ENCODE results near the gene LCNL1. TPM values are rescaled to one million over a fixed set of nuclear protein-coding genes. Genes with fewer than 3 reads are reported as not detected.

LCNL1 gene
- total RNA-seq, 2 donors from 2014 or later: 1.4 to 2.2 TPM

DNA sequence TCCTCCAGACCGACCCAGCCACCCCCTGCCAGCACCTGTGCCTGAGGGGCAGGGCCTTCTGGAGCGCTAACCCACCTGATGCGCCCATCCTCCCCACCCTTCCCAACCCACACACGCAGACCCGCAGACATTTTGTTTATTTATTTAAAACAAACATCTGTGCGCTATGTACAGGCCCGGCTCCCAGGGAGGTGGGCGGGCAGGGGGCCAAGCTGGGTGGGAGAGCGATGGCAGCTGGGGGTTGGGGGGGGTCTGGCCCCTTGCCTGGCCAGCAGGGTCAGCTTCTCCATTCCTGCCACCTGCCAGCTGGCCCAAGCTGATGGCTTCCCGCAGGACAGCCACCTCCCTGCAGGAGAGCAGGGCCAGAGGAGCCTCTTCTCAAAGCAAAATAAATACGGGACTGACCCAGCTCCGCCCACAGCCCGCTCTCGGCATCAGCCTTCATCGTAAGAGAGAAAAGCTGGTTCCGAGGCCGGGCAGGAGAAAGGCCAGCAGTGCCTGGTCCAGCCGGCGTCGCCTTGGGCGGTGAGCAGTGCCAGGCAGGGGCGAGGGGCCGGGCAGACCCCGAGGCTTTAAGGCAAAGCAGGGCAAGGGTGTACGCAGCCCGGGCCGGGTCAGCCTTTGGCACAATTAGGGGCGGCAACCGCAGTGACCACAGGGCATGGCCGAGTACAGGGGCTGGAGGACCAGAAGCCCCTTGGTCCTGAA lies 24.5 kb downstream of the LCNL1 start:
- H3K27ac Mint-ChIP-seq: no peak overlapping the region
- Histone ChIP-seq H3K9me3 (ENCODE audit: control insufficient read depth, low read length) (no peaks in the 10 kb centered on the region), H3K27ac (ENCODE audit: low read depth, low read length) (no peak overlapping the region), H3K36me3 (ENCODE audit: control insufficient read depth, insufficient read depth, low read length) (no peaks in the 10 kb centered on the region), H3K27me3 (ENCODE audit: control insufficient read depth, insufficient read depth, low read length, poor library complexity, severe bottlenecking) (no peaks in the 10 kb centered on the region), H3K4me3 (ENCODE audit: low read length) (no peak overlapping the region), H3K9ac (ENCODE audit: extremely low read depth, low read length, poor library complexity, severe bottlenecking) (no peak overlapping the region), H3K4me1 (ENCODE audit: control insufficient read depth, insufficient read depth, low read length) (no peaks in the 10 kb centered on the region)
- H3K4me3 Mint-ChIP-seq: no peak overlapping the region
- no peak for DNase-seq
- no peaks in the 10 kb centered on the region for H3K4me1 Mint-ChIP-seq
- WGBS, 2 experiments (ENCODE audit: insufficient coverage in 1 of 2, insufficient read length in 1 of 2): 84 to 89% methylated on average over 12 to 30 of the region's 30 CpGs
- H3K9me3 Mint-ChIP-seq: peaks cover 19% of the 10 kb centered on the region
- TF ChIP-seq, protein P1, sequence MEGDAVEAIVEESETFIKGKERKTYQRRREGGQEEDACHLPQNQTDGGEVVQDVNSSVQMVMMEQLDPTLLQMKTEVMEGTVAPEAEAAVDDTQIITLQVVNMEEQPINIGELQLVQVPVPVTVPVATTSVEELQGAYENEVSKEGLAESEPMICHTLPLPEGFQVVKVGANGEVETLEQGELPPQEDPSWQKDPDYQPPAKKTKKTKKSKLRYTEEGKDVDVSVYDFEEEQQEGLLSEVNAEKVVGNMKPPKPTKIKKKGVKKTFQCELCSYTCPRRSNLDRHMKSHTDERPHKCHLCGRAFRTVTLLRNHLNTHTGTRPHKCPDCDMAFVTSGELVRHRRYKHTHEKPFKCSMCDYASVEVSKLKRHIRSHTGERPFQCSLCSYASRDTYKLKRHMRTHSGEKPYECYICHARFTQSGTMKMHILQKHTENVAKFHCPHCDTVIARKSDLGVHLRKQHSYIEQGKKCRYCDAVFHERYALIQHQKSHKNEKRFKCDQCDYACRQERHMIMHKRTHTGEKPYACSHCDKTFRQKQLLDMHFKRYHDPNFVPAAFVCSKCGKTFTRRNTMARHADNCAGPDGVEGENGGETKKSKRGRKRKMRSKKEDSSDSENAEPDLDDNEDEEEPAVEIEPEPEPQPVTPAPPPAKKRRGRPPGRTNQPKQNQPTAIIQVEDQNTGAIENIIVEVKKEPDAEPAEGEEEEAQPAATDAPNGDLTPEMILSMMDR (conservative IDR thresholded peaks at IDR 0.05): no peak
- H3K36me3 Mint-ChIP-seq (ENCODE audit: low read depth): no peaks in the 10 kb centered on the region
- peaks cover 3% of the 10 kb centered on the region for H3K27me3 Mint-ChIP-seq (ENCODE audit: insufficient read depth)

DNA sequence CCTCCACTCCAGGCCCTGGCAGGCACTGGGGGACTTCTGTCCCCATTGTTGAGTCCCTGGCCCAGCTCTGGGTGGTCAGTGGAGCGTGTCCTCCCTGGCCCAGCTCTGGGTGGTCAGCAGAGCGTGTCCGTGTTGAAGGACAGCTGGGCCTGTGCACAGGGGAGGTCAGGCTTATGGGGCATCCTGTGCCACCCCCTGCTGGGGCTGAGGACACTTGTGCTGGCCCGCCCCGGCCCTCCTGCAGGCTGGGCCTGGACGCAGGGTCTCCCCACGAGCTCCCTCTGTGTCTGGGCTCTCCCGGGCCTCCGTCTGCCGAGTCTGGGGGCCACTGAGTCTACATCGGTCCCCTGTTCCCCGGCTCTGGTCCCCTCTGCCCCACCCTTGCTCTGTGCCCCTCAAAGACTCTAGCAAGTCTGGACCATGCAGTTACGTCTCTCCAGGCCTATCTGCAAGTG lies 25.1 kb downstream of the LCNL1 start:
- TF ChIP-seq, protein P1 (conservative IDR thresholded peaks at IDR 0.05): no peak
- H3K27ac Mint-ChIP-seq: no peak overlapping the region
- H3K9me3 Mint-ChIP-seq: peaks cover 19% of the 10 kb centered on the region
- Histone ChIP-seq H3K27me3 (ENCODE audit: control insufficient read depth, insufficient read depth, low read length, poor library complexity, severe bottlenecking) (no peaks in the 10 kb centered on the region), H3K36me3 (ENCODE audit: control insufficient read depth, insufficient read depth, low read length) (no peaks in the 10 kb centered on the region), H3K4me3 (ENCODE audit: low read length) (no peak overlapping the region), H3K9me3 (ENCODE audit: control insufficient read depth, low read length) (no peaks in the 10 kb centered on the region), H3K4me1 (ENCODE audit: control insufficient read depth, insufficient read depth, low read length) (no peaks in the 10 kb centered on the region), H3K9ac (ENCODE audit: extremely low read depth, low read length, poor library complexity, severe bottlenecking) (no peak overlapping the region), H3K27ac (ENCODE audit: low read depth, low read length) (no peak overlapping the region)
- no peaks in the 10 kb centered on the region for H3K4me1 Mint-ChIP-seq
- no peak overlapping the region for H3K4me3 Mint-ChIP-seq
- no peaks in the 10 kb centered on the region for H3K36me3 Mint-ChIP-seq (ENCODE audit: low read depth)
- WGBS, 2 experiments (ENCODE audit: insufficient coverage in 1 of 2, insufficient read length in 1 of 2): 83 to 92% methylated on average over 8 to 13 of the region's 13 CpGs
- no peak for DNase-seq
- H3K27me3 Mint-ChIP-seq (ENCODE audit: insufficient read depth): peaks cover 3% of the 10 kb centered on the region

DNA sequence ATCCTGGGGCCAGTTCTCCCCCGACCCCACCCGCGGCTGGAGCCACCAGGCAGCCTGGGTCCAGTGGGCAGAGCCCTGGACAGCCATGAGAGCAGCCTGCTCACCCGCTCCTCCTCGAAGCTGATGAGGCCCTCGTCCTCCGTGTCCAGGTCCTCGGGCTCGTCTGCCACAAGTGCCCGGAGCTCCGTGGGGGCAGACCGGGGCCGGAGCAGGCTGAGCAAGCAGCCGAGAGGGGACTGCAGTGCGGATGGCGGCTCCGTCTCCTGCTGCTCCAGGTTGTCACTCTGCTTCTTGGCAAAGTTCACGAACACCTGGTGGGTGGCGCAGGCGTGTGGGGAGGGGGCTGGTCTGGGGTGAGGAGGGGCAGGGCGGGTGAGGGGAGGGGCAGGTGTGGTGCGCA lies 25.5 kb downstream of the LCNL1 start:
- H3K9ac ChIP-seq (ENCODE audit: extremely low read depth, low read length, poor library complexity, severe bottlenecking): no peak overlapping the region
- Mint-ChIP-seq H3K4me3 (no peak overlapping the region), H3K27ac (no peak overlapping the region), H3K9me3 (peaks cover 19% of the 10 kb centered on the region), H3K36me3 (ENCODE audit: low read depth) (no peaks in the 10 kb centered on the region), H3K4me1 (no peaks in the 10 kb centered on the region), H3K27me3 (ENCODE audit: insufficient read depth) (peaks cover 3% of the 10 kb centered on the region)
- TF ChIP-seq, protein P1 (conservative IDR thresholded peaks at IDR 0.05): no peak
- WGBS, 2 experiments (ENCODE audit: insufficient coverage in 1 of 2, insufficient read length in 1 of 2): 91 to 97% methylated on average over 11 to 22 of the region's 22 CpGs
- no peak overlapping the region for H3K4me3 ChIP-seq (ENCODE audit: low read length)
- DNase-seq: no peak
- H3K4me1 ChIP-seq (ENCODE audit: control insufficient read depth, insufficient read depth, low read length): no peaks in the 10 kb centered on the region
- H3K9me3 ChIP-seq (ENCODE audit: control insufficient read depth, low read length): no peaks in the 10 kb centered on the region
- no peaks in the 10 kb centered on the region for H3K36me3 ChIP-seq (ENCODE audit: control insufficient read depth, insufficient read depth, low read length)
- no peak overlapping the region for H3K27ac ChIP-seq (ENCODE audit: low read depth, low read length)
- no peaks in the 10 kb centered on the region for H3K27me3 ChIP-seq (ENCODE audit: control insufficient read depth, insufficient read depth, low read length, poor library complexity, severe bottlenecking)
